NCI-H2107 treated with DMSO at 0.1 percent for 48 hours (cell line): ENCODE results near the gene COLQ.

ENCODE experiments used
- DNase-seq: peaks from one replicate; lab custom pipeline; 2025; ENCODE audit not compliant: unreplicated experiment; lab: John Stamatoyannopoulos, UW

COLQ gene

DNA sequence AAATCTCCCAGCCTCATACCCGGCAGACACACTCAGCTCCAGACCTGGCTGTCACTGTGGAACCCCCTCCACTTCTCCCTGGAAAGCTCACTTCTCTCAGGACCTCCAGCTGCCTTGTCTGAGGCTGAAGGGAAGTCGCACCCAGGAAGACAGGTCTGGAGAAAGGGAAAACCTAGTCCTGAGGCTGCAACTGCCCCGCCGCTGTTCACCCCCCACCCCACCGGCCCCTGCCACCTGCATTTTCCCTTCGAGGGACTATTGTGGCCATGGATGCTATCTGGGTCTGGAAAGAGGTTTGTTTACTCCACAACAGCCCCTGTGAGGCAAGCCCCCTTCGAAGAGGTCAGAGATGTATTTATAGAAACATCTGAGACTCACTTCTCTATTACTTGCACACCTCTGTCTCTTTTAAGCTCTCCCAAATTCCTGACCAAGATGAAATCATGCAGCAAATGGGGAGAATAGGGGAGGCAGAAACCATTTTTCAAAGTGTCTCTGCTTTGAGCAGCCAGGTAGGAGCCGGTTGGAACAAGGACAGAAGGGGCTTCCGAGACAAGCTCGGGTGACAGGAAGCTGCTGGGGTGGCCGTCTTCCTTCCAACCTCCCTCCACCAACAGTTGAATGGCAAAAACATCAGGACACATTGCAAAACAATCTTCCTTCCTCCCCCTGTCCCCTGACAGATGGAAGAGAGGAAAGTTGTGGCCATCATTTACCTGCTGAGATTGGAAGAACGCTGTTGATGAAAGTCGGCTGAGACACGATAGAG lies 518 bp downstream of the COLQ start:
- DNase-seq: no peak

DNA sequence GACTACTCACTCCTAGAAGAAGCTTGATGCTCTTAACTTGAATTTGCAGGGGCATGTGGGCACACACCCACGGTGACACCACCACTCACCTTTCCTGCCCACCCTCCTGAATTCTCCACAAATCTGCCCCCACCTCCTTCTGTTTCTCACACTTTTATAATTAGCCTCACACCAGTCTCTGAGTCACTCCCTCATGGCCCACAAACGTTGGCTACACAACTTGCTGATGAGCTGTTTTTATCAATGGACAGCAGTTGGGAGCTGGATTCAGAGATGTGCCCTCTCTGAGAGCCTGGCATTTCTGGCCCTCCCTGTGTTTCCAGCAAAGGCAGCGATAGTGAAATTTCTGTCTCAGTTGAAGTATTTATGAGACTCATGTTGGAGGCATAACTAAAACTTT lies 1.3 kb downstream of the COLQ start:
- no peak for DNase-seq

DNA sequence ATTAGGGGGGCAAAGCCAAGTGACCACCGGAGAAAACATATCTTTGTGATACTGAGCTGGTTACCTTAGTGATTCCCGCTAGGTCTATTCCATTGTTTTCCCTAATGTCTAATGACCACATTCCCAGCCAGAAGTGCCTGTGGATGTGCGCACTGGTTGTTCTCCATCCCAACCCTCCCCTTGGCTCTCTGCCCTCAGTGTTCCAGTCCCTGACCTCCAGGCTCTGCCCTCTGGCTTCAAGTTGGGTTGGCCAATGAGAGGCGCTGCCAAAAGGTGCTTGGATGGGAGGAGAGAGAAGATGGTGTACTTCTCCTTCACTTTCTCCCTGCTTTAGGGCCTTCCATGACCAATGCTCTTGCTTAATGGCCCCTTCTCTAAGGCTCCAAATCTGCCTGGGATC lies 2.4 kb downstream of the COLQ start:
- no peak for DNase-seq

DNA sequence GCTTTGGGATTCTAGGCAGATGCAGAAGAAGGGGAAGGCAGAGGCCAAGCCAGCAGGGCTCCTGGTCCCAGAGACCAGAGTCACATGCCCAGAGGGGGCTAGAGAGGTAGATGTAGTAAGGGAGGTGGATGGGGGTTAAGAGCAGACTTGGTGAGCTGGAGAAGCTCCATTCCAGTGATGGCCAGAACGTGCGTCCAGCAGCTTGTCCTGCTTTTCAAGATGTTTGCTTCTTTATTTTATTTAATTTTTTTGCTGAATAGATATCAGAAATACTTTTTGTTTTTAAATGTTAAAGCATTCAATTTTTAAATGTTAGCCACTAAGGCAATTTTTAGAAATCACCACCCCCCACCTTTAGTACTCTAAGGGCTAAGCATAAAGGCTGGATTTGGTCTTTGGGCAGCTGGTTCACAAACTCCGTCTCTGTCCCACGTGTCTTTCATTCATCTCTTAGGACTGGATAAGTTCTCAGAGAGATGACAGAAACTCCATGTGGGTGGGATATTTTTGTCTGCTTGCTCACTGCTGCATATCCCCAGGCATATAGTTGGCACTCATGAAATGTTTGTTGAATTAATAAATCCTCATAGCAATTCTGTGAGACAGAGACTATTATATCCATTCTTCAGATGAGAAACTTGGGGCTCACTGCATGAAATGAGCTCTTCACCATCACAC lies 6.7 kb downstream of the COLQ start:
- no peak for DNase-seq

GRCh38 chr3:15513810-15514662 lies 7.5 kb downstream of the COLQ start:
- no peak for DNase-seq

DNA sequence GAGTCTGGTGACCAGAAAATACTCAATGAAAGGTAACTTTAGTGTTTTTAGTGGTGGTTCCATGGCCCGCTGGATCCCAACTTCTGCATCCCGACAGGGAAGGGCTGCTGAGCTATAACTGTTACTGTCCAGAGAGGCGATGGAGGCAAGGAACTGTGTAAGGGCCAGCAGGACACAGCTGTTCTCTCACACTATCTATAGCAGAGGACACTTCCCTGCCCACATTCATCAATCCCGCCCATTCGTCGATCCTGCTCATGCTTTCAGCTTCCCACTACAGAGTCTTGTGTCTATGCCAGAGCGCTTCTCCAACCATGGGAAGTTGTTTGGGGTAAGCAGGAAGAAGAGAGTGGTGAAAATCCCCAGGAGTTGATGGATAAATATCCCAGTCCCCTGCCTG lies 8.4 kb downstream of the COLQ start:
- DNase-seq: no peak

- DNase-seq: peak; percentile 91
These were observed 9.3 kb downstream of the COLQ start for GRCh38 chr3:15512166-15512565.

DNA sequence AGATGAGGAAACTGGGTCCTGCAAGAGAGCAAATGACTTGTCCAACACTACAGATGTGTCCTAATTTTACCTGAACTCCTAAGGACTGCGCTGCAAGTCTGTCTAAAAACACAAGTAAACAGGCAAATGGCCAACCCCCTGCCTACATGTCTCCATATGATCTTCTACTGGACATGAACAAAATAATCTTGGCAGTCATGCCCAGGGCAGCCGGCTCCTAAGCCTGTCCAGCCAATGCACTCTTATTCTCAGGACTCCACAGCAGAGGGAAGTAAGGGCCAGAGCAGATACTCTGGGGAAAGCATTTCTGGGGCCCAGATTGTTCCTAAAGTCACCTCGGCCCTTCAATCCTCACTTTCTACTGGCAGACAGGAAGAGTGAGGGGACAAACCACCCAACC lies 10.3 kb downstream of the COLQ start:
- DNase-seq: no peak

GRCh38 chr3:15510493-15510892 lies 11.0 kb downstream of the COLQ start:
- no peak for DNase-seq

DNA sequence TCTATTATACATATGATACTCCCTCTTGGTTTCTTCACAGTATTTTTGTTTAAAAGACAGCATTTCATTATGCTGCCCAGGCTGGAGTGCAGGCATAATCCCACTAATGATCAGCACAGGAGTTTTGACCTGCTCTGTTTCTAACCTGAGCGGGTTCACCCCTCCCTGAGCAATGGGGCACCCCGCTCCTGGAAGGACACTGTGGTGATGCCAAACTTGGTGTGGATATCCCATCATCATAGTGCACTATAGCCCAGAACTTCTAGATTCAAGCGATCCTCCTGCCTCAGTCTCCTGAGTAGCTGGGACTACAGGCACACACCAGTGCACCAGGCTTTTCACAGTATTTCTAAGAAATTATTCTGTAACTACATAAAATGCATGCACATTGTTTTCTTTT lies 14.9 kb downstream of the COLQ start:
- no peak for DNase-seq

DNA sequence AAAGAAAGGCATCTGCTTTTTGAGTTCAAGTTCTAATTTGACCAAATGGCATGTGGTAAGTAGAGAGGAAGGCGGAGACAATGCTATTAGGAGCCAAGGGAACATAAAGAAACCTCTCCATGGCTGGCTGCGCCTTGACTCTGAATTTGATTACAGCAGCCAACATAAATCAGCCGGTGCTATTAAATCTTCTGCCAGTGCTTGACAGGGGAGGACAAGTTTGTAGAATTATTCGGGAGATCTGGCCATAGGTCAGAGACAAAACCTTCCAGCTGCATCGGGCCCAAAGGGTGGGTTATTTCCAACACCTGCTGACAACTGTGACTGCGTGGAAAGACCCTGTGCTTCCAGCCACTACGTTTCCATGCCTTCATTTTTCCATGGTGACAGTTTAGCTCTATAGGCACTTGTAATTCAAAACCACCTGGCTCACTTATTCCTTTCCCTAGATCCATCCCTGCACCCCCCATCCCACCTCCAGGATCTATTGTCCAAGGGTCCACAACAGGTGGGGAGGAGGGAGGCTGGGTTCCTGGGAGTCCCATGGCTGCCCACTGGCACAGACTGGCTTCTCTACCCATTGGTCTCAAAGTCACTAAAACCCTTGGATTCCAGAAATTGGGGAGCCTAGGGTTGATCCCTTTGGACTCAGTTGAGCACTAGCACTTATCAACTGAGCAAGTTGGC lies 15.9 kb downstream of the COLQ start:
- peak; percentile 32 for DNase-seq

DNA sequence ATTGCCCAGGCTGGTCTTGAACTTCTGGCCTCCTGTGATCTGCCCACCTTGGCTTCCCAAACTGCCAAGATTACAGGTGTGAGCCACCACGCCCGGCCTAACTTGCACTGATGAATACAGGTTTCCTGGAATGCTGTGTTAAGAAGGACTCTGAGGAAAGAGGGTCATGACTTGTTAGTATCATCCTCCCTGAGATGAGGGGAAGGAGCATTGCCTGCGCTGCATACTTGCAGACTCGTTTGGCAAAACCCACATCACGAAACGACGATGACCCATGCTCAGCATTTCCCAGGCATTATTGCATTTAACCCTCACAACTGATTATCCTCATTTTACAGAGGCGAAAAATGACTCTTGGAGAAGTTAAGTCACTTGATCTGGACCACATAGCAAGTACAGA lies 18.9 kb downstream of the COLQ start:
- DNase-seq: no peak

DNA sequence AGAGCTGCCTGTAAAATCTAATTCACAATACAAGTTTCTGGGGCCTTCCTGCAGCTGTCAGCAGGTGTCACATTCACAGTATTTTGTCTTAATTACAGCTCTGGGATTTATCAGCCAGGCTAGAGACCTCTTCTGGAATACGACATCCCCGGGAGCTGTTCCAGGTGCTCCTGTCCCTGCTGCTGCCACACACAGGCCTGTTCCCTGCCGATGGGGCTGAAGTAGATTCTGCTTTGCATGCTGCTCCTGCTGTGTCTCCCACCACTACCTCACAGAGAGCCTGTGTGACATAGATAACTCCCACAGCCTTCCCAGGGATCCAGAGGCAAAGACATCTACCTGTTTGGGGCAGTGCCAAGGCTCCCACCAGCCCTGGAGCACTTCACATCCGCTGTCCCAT lies 20.4 kb downstream of the COLQ start:
- peak; percentile 71 for DNase-seq

DNA sequence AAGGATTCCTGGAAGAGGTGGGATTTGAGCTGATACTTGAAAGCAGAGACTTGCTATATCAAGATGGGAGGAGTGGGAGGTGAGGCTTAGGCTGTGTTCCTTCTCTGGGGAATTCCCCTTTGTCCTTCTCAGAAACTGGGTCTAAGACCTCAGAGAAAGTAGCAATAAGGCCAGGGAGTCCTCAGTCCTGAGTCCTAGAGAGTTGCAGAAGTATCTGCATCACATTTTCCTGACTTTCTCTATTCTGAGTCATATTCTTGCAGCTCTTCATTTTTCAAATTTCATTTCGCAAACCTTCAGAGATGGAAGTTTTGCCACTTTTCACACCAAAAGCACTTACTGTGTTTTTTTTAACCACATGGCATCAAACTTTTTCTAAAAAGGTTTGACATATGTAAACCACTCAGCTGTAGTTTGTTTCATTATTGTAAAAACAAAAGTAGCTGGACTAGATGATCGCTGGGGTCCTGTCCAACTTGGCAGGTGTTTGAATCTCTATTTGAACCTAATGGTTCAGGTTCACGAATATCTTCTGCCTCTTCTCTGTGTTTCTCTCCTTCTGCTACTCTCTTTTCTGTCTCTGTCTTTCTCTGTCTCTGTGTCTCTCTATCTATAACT lies 21.3 kb downstream of the COLQ start:
- no peak for DNase-seq

- no peak for DNase-seq
These were observed 22.0 kb downstream of the COLQ start for GRCh38 chr3:15499536-15499935.

GRCh38 chr3:15498431-15499214 lies 22.9 kb downstream of the COLQ start:
- DNase-seq: no peak

DNA sequence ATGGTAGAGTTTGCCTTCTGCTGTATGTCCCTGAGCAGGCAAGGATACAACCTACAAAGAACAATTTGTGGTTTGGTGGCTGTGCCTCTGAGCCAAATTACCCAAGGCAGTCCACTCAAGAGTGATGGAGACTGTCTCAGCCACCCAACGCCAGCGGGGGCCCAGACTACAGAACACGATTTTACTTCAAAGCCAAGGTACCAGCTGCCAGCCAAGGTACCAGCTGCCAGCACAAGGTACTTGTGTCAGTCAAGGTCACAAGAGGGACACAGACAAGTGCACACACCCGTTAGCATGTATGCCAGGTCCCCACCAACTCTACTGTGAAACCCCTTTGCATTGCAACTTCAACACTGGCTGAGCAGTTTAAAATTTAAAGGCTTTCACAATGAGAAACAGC lies 23.5 kb downstream of the COLQ start:
- peak; percentile 22 for DNase-seq

- DNase-seq: no peak
These were observed 25.2 kb downstream of the COLQ start for GRCh38 chr3:15496341-15496664.

GRCh38 chr3:15495461-15496340 lies 25.8 kb downstream of the COLQ start:
- DNase-seq: no peak
